ENCODE data around the gene NPPB.

DNA sequence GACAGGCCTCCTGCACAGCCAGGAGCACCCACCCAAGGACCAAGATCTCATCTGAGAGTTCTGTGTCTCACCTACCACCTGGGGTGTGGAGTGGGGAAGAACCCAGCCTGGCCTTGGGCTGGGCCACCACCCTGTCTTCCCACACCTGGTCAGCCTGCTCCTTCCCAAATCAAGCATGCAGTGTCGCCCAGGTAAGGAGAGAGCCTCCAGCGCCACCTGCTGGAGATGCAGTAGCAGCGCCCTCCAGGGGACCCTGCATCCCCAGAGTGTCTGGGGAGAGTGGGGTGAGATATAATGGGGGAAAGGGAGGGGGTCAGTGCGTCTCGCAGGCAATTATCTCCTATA, 35.1 kb upstream of the NPPB start:
- TF ChIP-seq, protein P1, sequence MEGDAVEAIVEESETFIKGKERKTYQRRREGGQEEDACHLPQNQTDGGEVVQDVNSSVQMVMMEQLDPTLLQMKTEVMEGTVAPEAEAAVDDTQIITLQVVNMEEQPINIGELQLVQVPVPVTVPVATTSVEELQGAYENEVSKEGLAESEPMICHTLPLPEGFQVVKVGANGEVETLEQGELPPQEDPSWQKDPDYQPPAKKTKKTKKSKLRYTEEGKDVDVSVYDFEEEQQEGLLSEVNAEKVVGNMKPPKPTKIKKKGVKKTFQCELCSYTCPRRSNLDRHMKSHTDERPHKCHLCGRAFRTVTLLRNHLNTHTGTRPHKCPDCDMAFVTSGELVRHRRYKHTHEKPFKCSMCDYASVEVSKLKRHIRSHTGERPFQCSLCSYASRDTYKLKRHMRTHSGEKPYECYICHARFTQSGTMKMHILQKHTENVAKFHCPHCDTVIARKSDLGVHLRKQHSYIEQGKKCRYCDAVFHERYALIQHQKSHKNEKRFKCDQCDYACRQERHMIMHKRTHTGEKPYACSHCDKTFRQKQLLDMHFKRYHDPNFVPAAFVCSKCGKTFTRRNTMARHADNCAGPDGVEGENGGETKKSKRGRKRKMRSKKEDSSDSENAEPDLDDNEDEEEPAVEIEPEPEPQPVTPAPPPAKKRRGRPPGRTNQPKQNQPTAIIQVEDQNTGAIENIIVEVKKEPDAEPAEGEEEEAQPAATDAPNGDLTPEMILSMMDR (IDR thresholded peaks at IDR 0.05; ENCODE audit: insufficient read depth, low read length, poor library complexity, severe bottlenecking), result peak; percentile 98
- no peak for TF ChIP-seq EZH2phosphoT487 (conservative IDR thresholded peaks at IDR 0.05; ENCODE audit: low read length)
